ENCODE results near the gene CCDC6.

GRCh38 chr10:59879363-59879913, 26.9 kb downstream of the CCDC6 start:
- TF ChIP-seq POLR2A (IDR thresholded peaks at IDR 0.05) = no peak
- no peak for TF ChIP-seq CTCF (IDR thresholded peaks at IDR 0.05)

All from lower leg skin (tissue), 3 donors.